Activated gamma-delta T cell (primary cell): Measurements from ENCODE around the gene SSNA1.

Experiments used
- DNase-seq: peaks from one replicate; lab custom pipeline; 2025; lab: John Stamatoyannopoulos, UW

Gene SSNA1

GRCh38 chr9:137152844-137153405 lies 35.6 kb upstream of the SSNA1 start:
- DNase-seq = no peak

GRCh38 chr9:137156567-137157375 lies 31.7 kb upstream of the SSNA1 start:
- DNase-seq = no peak

- no peak for DNase-seq
These were observed 30.7 kb upstream of the SSNA1 start for GRCh38 chr9:137157618-137158415.

- no peak for DNase-seq
These were observed 29.9 kb upstream of the SSNA1 start for GRCh38 chr9:137158625-137159024.

DNA sequence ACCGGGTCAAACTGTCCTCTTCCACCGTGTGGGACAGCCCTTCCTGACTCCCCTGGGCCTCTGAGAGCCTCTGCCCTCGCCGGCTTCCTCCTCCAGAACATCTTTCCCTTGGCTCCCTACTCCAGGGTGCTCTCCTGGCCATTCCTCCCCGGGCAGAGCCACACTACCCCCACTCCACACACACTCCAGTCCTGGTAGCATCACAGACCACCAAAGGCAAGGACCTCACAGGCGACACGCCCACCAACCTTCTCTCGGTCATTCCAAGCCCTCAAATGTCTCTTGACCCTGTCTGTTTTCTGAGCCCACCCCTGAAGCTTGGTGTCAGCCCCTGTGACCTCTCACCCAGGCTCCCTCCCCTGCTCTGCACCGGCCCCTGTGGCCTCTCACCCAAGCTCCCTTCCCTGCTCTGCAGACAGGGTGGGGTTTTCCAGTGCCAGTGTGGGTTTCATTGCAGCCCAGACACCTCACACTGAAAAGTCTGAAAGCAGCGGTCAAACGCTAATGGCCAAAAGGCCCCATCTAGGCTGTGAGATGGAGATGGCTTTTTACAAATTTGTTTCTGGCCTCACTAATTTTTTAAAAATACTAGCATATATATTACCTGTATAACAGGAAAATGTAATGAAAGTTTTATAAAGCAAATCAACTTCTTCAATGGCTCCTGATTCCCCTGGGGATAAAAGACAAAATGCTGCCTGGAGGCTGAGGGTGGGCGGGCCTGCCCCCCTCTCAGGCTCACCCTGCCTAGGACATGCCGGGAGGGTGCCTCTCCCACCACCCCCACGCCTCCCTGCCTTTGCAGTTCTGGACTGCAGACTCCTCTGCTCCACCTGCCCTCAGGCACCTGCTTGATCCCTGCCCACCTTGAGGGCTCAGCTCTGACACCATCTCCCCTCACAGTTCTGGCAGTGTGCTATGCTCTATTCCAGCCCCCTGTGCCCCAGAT lies 29.1 kb upstream of the SSNA1 start:
- no peak for DNase-seq

GRCh38 chr9:137160054-137160425 lies 28.4 kb upstream of the SSNA1 start:
- no peak for DNase-seq

DNA sequence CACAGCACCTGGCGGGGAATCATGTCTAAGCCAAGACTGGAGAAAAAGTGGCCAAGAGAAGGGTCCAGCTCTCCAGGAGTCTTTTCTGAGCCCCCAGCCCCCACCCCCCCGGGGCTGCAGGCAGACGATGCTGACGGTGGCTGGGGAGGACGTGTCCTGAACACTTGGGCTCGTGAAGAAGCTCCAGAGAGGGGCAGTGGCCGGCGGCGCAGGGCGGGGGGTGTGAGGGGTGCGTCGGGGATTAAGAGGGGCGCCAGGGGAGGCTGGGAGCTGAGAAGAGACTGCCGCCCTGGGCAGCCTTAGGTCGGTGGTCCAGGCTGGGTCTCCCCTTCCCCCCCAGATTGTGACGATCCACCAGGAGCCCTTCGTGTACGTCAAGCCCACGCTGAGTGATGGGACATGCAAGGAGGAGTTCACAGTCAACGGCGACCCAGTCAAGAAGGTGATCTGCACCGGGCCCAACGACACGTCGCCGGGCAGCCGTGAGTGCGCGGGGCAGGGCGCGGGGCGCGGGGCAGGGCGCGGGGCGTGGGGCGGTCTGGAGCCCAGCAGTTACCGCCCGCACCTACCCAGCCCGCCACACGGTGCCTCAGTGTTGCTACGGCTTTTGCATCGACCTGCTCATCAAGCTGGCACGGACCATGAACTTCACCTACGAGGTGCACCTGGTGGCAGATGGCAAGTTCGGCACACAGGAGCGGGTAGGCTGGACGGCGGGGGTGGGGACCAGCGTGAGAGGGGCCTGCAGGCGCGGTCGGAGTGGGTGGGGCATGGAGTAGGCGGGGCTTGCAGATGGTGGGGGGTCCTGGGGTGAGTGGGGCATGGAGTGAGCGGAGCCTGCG lies 27.5 kb upstream of the SSNA1 start:
- DNase-seq = no peak

GRCh38 chr9:137161558-137162486 lies 26.7 kb upstream of the SSNA1 start:
- DNase-seq = no peak

DNA sequence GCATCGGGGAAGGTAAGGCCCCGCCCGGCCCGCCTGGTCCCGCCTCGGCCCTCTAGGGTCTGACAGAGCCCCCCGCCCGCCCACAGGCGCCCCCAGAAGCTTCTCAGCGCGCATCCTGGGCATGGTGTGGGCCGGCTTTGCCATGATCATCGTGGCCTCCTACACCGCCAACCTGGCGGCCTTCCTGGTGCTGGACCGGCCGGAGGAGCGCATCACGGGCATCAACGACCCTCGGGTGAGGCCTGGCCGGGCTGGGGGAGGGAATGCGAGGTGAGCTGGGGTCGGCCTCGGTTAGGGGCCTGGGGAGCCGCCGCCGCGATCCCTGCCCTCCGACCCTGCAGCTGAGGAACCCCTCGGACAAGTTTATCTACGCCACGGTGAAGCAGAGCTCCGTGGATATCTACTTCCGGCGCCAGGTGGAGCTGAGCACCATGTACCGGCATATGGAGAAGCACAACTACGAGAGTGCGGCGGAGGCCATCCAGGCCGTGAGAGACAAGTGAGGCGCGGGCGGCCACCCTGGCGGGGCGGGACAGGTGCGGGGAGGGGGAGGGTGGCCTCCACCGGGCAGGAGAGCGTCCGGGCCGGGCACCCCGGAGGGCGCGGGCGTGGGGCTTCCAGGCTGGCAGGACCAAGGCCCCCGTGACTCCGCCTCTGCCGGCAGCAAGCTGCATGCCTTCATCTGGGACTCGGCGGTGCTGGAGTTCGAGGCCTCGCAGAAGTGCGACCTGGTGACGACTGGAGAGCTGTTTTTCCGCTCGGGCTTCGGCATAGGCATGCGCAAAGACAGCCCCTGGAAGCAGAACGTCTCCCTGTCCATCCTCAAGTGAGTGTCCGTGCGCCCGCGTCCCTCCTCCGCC lies 25.7 kb upstream of the SSNA1 start:
- DNase-seq = no peak

GRCh38 chr9:137163365-137163715 lies 25.1 kb upstream of the SSNA1 start:
- DNase-seq = no peak

DNA sequence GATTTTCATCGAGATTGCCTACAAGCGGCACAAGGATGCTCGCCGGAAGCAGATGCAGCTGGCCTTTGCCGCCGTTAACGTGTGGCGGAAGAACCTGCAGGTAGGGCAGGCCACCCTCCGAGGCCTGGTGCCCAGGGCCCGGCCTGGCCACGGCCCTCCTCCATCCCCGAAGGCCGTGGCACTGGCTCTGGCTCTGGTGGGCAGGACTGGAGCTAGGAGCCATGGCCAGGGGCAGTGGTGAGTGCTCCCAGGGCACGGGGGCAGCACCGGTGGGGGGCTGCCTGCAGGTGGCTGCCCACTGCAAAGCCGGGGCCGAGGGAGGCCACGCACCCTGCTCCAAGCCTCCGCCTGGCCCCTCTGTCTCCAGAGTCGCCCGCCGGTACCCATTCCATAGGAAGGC lies 24.7 kb upstream of the SSNA1 start:
- DNase-seq = no peak

DNA sequence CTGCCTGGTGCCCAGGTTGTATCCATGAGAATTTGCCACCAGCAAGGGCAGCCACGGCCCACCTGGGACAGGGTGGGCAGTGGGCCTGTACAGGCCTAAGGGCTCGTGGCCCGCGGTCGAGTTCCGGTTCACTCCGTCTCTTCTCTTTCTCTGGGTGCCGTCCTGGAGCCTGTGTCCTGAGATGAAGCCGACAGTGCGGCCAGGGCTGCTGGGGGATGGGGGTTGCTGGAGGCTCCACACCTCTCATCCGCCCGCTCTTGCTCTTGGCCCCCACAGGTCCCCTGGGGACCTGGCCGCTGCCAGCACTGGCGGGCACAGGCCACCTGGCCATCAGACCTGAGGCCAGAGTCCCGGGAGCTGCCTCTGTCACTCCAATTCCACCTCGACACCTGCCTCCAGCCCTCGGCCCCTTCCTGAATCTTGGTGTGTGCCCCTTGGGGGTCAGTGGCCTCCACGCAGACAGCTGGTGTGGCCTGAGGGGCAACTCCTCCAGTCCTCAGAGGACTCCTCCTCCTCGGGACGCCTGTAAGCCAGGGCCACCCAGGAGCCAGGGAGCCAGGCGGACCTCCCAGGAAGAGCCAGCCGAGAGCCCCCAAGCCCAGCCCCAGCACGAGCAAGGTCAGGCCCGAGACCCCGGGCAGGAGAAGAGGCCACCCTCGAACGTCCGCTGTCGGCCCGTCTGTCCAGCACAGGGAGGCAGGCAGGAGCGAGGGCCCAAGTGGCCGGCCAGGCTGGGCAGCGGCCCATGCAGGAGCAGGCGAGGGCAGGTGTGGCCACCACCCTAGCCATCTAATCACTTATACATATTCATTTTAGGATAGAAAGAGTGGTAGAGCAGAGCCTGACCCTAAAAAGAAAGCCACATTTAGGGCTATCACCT lies 23.9 kb upstream of the SSNA1 start:
- no peak for DNase-seq

DNA sequence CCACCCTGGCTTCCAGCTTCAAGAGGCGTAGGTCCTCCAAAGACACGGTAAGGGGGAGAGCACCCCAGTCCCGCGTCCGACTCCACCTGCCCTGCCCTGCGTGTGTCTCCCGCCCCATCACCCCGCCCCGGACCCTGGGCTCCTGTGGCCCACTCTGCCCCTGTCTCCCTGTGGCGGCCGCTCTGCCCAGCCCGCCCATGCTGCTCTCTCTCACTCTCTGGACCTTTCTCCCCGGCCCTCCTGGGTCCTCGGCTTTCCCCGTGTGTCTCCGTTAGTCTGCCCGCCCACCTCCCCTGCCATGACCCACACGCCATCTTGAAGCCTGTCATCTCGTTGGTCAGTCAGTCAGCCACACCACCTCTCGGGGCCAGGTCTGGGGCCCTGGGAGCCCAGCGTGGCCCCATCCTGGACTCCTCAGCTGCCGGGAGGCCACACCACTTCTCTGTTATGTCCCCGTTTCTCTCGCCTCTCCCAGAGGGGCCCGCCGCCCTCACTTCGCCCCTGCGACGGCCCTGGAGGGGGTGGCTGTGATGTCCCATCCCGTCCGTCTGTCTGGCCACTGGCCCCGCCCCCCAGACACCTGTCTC lies 23.1 kb upstream of the SSNA1 start:
- DNase-seq = no peak

- DNase-seq = no peak
These were observed 21.9 kb upstream of the SSNA1 start for GRCh38 chr9:137166380-137167229.

DNA sequence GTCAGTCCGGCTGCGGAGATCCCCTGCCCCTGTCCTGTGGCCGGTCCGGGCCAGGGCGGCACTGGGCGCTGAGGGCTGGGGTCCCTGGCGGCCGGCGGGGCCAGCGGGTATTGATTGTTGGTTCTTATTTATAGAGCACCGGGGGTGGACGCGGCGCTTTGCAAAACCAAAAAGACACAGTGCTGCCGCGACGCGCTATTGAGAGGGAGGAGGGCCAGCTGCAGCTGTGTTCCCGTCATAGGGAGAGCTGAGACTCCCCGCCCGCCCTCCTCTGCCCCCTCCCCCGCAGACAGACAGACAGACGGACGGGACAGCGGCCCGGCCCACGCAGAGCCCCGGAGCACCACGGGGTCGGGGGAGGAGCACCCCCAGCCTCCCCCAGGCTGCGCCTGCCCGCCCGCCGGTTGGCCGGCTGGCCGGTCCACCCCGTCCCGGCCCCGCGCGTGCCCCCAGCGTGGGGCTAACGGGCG lies 21.2 kb upstream of the SSNA1 start:
- no peak for DNase-seq
